Measurements from ENCODE around the gene GLI3.

GLI3 gene

DNA sequence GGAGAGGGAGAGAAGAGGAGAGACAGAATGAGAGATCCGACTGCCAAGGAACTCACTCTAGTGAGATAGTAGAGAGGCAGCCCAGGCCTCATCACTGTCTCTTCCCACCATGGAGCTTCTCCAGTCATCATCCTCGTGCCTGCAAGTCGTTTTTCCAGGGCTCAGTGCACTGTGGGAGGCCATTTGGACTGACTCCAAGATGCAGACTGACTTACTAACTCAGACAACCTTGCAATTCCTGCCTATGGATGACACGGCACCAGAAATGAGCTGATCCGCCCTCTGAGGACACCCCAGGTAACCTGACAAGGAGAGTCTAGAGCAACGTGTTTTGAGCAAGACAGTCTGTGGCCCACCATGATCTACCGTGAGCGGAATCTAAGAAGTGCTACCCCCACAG lies 154.9 kb downstream of the GLI3 start:
- no peak for DNase-seq (ENCODE audit: low spot score)

DNA sequence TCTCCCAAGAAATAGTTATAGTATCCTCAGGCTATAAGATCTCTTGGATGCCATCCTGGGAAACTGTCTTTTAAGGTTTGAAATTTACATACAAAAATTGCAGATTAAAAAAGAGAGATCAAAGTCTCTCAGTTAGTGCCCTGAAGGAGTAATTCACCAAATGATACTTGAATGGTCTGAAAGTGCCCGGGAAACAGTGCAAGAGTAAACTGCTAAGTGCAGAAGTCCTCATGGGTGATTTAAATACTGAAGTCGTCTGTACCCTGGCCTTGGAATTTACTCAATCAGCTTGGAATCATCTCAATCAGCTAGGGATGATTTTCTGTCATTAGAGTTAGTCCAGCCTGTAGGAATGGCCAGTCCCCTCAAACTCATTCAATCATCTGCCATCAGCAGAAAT lies 155.3 kb downstream of the GLI3 start:
- no peak for DNase-seq (ENCODE audit: low spot score)

DNA sequence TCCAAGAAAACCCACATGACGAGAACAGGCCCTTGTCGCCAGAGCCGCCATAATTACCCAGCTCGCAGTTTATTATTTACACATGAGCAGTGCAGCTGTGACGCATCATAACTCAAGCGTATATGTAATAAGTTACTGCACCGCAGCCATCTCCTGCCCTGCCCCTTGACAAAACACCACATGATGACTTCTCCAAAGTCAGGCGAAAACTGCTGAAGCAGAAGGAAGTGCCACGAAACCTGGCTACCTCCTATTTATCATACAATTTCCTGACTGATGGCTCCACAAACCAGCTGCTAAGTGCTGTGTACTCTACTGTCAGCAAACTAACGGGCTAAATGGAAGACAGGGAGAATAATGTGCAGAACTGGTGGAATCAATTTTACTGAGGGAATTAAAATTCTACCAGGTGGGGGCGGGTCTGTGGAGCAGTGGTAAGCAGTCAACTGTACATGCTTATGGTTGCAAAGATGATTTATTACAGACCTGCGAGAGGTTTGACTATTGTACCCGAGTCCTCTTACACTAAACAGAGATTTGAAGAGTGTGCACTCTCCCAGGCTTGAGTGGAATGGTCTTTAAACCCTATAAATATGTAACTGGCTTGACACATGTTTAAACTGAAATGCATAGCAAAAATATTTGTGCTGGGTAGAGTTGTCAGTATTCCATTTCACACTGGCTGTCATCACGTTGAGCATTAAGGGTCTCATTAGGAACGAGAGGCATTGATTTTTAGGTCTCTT lies 156.0 kb downstream of the GLI3 start:
- DNase-seq (ENCODE audit: low spot score): no peak

DNA sequence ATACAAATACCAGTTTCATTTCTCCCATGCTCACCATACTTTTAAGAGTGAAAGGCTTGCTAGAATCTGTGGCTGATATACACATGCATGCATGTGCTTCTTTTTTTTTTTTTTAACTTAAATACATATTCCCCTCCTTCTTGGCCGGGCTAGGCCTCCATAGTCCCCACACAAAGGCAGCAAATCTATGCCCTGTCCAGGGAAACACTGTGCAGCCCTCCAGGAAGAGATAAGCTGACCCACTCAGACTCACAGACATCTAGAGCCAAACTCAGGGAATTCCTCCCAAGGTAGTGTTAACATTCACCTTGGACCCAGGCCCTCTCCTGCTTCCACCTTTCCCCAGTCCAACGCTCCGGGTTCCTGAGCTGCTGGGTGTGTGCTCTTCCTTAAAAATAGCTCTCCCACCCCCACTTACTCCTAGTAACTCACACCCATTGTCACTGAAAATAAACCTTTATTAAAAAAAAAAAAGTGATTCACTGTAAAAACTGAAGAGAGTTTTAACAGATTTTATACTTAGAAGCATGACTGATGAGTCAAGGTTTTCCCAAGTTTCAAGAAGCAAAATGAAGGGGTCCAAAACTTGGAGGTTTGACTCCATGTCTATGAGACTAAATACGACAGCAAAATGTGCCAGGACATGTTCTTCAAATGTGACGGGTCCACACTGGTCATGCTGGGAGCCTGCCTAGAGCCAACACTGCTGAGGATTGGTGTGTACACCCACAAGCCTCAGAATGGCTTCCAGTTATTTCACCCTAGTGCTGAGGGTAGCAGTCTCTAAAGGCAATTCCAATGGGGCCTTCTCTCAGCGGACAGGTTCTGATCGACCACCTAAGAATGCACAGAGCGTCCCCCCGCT lies 159.5 kb downstream of the GLI3 start:
- no peak for DNase-seq (ENCODE audit: low spot score)

GRCh38 chr7:42076870-42077269 lies 160.1 kb downstream of the GLI3 start:
- no peak for DNase-seq (ENCODE audit: low spot score)

DNA sequence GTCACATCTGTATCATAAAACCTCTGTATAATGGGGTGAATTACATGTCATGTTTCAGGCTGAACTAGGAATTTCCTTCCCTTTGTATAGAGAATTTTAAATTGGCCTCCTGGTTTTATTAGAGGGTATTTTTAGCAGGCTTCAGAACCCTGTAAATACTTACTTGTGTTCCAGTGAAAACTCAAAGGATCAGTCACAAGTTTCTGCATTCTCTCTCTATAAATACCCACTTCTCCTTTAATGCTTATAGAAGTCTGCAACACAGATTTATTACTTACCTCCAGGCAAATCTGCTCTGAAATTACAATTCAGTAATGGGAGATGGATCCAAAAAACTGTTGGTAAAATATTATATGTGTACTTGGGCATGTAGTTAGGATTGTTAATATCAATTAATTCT lies 161.6 kb downstream of the GLI3 start:
- no peak for DNase-seq (ENCODE audit: low spot score)

DNA sequence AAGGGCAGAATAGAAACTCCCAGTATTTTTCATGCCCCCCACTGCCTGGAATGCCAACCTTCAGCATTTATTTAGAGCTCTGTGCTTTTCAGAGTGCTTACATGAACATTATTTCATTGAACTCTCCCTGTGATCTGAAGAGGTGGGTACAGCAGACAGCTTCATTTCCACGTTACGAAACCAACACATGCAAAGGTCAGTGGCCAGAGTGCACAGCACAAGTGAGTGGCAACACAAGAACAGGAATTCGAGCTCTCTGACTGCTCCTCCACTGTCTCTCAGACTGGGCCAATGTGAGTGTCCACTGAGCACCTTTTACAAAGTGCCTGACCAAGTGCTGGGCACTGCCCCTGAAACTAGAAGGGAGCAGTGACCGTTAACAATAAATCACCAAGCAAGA lies 162.9 kb downstream of the GLI3 start:
- no peak for DNase-seq (ENCODE audit: low spot score)

- no peak for DNase-seq (ENCODE audit: low spot score)
Observed at GRCh38 chr7:42071372-42072261, 165.4 kb downstream of the GLI3 start.

DNA sequence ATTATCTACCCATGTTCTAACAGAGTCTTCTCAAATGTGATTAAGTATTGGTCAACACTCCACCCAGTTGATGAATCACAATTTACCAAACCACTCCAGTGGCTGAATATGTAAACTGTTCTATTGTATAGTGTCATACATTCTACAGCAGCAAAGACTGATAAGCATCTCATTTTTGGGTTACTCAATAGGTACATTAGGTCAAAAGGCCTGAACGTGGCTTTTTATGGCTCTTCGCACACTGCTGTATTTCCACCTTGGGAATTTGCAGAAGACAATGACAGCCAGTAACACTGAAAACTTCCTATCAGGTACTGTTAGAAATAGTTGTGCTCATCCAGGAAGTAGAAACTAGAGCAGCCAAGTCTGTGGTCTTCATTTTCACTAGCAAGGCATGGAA lies 166.9 kb downstream of the GLI3 start:
- DNase-seq (ENCODE audit: low spot score): no peak

DNA sequence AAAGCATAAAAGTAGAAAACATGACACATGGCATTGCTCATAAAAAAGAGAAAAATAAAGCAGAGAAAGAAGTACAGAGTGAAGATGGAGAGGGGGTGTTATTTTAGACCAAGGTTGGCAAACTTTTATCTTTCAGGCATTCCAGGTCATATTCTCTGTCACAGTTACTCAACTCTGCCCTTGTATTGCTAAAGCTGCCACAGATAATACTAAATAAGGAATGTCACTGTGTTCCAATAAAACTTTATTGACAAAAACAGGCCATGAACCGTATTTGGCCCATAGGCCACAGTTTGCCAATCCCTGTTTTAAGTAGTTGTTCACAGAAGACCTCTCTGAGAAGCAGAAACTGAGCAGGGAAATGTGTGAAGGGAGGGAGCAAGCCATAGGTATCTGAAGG lies 167.4 kb downstream of the GLI3 start:
- DNase-seq (ENCODE audit: low spot score): no peak

GRCh38 chr7:42068554-42069280 lies 168.3 kb downstream of the GLI3 start:
- no peak for DNase-seq (ENCODE audit: low spot score)

GRCh38 chr7:42065942-42066341 lies 171.1 kb downstream of the GLI3 start:
- no peak for DNase-seq (ENCODE audit: low spot score)

GRCh38 chr7:42065015-42065414 lies 172.0 kb downstream of the GLI3 start:
- no peak for DNase-seq (ENCODE audit: low spot score)

GRCh38 chr7:42064534-42064933 lies 172.5 kb downstream of the GLI3 start:
- DNase-seq (ENCODE audit: low spot score): no peak

DNA sequence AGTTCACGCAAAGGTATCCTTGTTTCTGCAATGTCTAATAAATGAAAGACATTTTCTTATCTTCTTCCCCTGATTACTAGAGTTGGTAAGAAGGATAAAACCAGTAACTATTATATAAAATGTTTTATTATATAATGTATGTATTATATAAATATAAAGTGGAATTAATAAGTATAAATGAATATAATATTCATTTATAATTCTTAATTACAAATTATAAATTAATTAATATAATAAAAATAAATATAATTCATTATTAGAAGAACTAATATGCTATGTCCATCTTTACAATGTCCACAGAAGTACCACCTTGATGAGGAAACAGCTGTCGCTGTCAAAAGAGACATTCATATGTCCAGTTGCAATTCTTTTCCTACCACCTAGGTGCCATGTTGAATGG lies 177.7 kb downstream of the GLI3 start:
- DNase-seq (ENCODE audit: low spot score): no peak

DNA sequence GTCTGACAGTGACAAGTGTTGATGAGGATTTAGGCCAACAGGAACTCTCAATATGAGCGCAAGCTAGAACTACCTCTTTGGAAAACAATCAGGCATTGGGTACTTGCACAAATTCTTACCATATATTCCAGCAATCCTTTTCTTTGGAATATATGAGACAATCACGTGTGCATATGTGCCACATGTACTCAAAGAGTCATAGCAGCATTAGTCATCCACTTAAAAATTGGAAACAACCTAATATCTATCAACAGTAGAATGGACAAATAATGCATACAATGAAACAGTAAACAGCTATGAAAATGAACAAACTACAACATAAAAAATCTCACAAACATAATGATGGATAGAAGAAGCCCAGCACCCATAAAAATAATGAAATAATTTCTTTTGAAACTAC lies 179.7 kb downstream of the GLI3 start:
- DNase-seq (ENCODE audit: low spot score): no peak

GRCh38 chr7:42055171-42055570 lies 181.8 kb downstream of the GLI3 start:
- DNase-seq (ENCODE audit: low spot score): no peak

GRCh38 chr7:42053834-42054233 lies 183.2 kb downstream of the GLI3 start:
- DNase-seq (ENCODE audit: low spot score): no peak

GRCh38 chr7:42049761-42050160 lies 187.2 kb downstream of the GLI3 start:
- no peak for DNase-seq (ENCODE audit: low spot score)

GRCh38 chr7:42046483-42046882 lies 190.5 kb downstream of the GLI3 start:
- no peak for DNase-seq (ENCODE audit: low spot score)

- no peak for DNase-seq (ENCODE audit: low spot score)
Observed at GRCh38 chr7:42045961-42046360, 191.0 kb downstream of the GLI3 start.

DNA sequence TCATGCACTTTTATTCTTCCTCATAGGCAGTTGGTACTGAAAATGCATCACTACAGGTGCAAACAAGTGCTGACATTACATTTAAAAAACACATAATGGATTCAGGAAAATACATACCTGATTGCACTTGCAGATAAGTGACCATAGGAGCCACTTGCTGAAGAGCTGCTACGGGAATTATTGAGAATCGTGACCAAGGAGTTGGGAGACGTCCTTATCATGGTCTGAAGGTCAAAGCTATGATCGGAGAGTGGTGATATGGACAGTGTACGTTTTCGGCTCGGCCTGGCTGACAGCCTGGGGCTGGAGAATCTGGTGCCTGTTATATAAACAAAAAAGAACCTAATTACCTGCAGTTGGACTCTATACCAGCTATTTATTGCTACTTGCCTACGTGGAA lies 197.1 kb downstream of the GLI3 start:
- no peak for DNase-seq (ENCODE audit: low spot score)
